ENCODE results near the gene MINDY1. TPM values are rescaled to one million over a fixed set of nuclear protein-coding genes. Genes with fewer than 3 reads are reported as not detected.

The MINDY1 gene
- total and polyA plus RNA-seq, 9 of the 15 experiments (the other 6 are each of a cell fraction or from before 2014, with no cell fraction given) = 0.49 to 11.0 (median 6.0) TPM

GRCh38 chr1:151024540-151025146 lies 17.9 kb upstream of the MINDY1 start (continued):
- TF ChIP-seq GTF3C2 (IDR thresholded peaks at IDR 0.05; ENCODE audit: borderline replicate concordance, extremely low read depth, insufficient read length) (no peak), CTCFL (IDR thresholded peaks at IDR 0.05; ENCODE audit: borderline replicate concordance, insufficient read depth, low read depth, low read length, poor library complexity, severe bottlenecking) (peak; percentile 82), ZNF384 (IDR thresholded peaks at IDR 0.05; ENCODE audit: low read depth, low read length) (peak; percentile 62), ELF4 (CRISPR knock-in tag; IDR thresholded peaks at IDR 0.05) (0 out of 2 replicates have a peak, but pooled peaks have one; percentile 26), EHMT2 (IDR thresholded peaks at IDR 0.05) (peak; percentile 66), ZNF512 (tag; IDR thresholded peaks at IDR 0.05) (no peak), MYC (IDR thresholded peaks at IDR 0.05; ENCODE audit: low read depth, low read length) (peak; percentile 32; the same call in 1 of the 2 replicates), MYC (CRISPR knock-in tag; IDR thresholded peaks at IDR 0.05; ENCODE audit: borderline replicate concordance, low read depth) (no peak)

Measured in K562 (cell line).